SK-N-SH (cell line): ENCODE results near the gene CFAP97.

Experiments used
- EZH2phosphoT487 ChIP-seq: fragments of 200-600 bp; sonication (generic); IDR thresholded peaks from 2 replicates; pipeline ENCODE4 v1.6.1; 2017; ENCODE audit warnings: low read depth, mixed run types, mild to moderate bottlenecking, antibody characterized with exemption, moderate library complexity, borderline replicate concordance
- GATA2 ChIP-seq: sonication (generic); formaldehyde crosslinking; IDR thresholded peaks from 2 replicates; pipeline ENCODE4 v1.5.0; 2020; ENCODE audit warnings: mild to moderate bottlenecking, missing genetic modification reagents
- MXI1 ChIP-seq: IDR thresholded peaks from 2 replicates; pipeline ENCODE4 v1.6.1; 2012; ENCODE audit warnings: mild to moderate bottlenecking, low read depth, low read length, improper control_type of control experiment
- NFIC ChIP-seq: IDR thresholded peaks from 2 replicates; pipeline ENCODE4 v1.4.0; 2012; ENCODE audit warnings: borderline replicate concordance
- NRF1 ChIP-seq: IDR thresholded peaks from 2 replicates; pipeline ENCODE4 v1.6.1; 2012; ENCODE audit warnings: low read depth, mild to moderate bottlenecking, low read length
- SMC3 ChIP-seq: IDR thresholded peaks from 2 replicates; pipeline ENCODE4 v1.6.1; 2012; ENCODE audit warnings: low read depth, low read length, improper control_type of control experiment
- TAF1 ChIP-seq: IDR thresholded peaks from 2 replicates; pipeline ENCODE4 v1.6.1; 2012; ENCODE audit warnings: low read depth, mild to moderate bottlenecking, low read length, moderate library complexity, borderline replicate concordance
- YY1 ChIP-seq: IDR thresholded peaks from 2 replicates; pipeline ENCODE4 v1.4.0; 2012; ENCODE audit warnings: low read depth, mild to moderate bottlenecking
- TF ChIP-seq, protein P1 (sequence below): IDR thresholded peaks from 2 replicates; pipeline ENCODE4 v1.4.0; 2012; ENCODE audit warnings: low read depth
- TF ChIP-seq, protein P2 (sequence below): fragments of 200-600 bp; sonication (generic); IDR thresholded peaks from 2 replicates; pipeline ENCODE4 v1.6.1; 2017; ENCODE audit warnings: antibody characterized with exemption, mild to moderate bottlenecking, moderate library complexity

DNA sequence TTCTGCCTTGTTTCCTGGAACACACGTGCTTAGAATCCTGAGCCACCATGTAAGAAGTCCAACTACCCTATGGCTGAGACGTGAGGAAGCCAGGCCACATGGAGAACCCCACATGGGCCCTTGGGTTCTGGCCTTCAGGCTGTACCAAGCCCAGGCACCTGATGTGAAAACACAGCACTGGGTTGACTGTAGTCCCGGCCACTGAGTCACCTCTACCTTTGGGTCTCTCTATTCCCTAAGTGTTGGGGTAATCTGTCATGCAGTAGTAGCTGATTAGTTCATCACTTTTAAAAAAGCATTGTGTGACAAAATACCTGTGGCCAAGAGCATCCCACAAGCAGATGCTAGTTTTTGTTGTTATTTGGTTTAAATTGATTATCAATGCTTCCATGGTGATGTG lies 24.3 kb downstream of the CFAP97 start:
- TF ChIP-seq, protein P1, sequence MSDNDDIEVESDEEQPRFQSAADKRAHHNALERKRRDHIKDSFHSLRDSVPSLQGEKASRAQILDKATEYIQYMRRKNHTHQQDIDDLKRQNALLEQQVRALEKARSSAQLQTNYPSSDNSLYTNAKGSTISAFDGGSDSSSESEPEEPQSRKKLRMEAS: no peak
- TF ChIP-seq TAF1 (no peak), MXI1 (no peak), NRF1 (no peak), GATA2 (CRISPR knock-in tag) (no peak), YY1 (no peak), EZH2phosphoT487 (no peak), SMC3 (no peak), NFIC (no peak)
- TF ChIP-seq, protein P2, sequence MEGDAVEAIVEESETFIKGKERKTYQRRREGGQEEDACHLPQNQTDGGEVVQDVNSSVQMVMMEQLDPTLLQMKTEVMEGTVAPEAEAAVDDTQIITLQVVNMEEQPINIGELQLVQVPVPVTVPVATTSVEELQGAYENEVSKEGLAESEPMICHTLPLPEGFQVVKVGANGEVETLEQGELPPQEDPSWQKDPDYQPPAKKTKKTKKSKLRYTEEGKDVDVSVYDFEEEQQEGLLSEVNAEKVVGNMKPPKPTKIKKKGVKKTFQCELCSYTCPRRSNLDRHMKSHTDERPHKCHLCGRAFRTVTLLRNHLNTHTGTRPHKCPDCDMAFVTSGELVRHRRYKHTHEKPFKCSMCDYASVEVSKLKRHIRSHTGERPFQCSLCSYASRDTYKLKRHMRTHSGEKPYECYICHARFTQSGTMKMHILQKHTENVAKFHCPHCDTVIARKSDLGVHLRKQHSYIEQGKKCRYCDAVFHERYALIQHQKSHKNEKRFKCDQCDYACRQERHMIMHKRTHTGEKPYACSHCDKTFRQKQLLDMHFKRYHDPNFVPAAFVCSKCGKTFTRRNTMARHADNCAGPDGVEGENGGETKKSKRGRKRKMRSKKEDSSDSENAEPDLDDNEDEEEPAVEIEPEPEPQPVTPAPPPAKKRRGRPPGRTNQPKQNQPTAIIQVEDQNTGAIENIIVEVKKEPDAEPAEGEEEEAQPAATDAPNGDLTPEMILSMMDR: no peak
